Mucosa of stomach (tissue), 1 donor: ENCODE results near the gene SEMA4A.

Source experiments
- H3K27me3 ChIP-seq: one replicate; pipeline ENCODE4 v1.7.0; 2013; ENCODE audit warnings: mild to moderate bottlenecking, low read length; ENCODE audit not compliant: control insufficient read depth, insufficient read depth
- H3K36me3 ChIP-seq: one replicate; pipeline ENCODE4 v1.7.0; 2013; ENCODE audit warnings: low read length; ENCODE audit not compliant: control insufficient read depth, insufficient read depth
- H3K4me1 ChIP-seq: one replicate; pipeline ENCODE4 v1.7.0; 2013; ENCODE audit warnings: mild to moderate bottlenecking, low read length; ENCODE audit not compliant: control insufficient read depth, insufficient read depth
- H3K4me3 ChIP-seq: one replicate; pipeline ENCODE4 v1.7.0; 2013; ENCODE audit warnings: low read length
- H3K9ac ChIP-seq: one replicate; pipeline ENCODE4 v1.7.0; 2013; ENCODE audit warnings: mild to moderate bottlenecking, low read length, moderate library complexity
- H3K9me3 ChIP-seq: one replicate; pipeline ENCODE4 v1.7.0; 2013; ENCODE audit warnings: mild to moderate bottlenecking, low read length, moderate library complexity; ENCODE audit not compliant: control insufficient read depth
- donor health status: Pancreatic carcinoma.

The SEMA4A gene

GRCh38 chr1:156129687-156130577 lies 23.5 kb upstream of the SEMA4A start:
- Histone ChIP-seq H3K4me3 (no peak overlapping the region), H3K9me3 (no peaks in the 10 kb centered on the region), H3K27me3 (no peaks in the 10 kb centered on the region), H3K9ac (peak overlapping the region; percentile 67), H3K36me3 (peaks cover 14% of the 10 kb centered on the region), H3K4me1 (peaks cover 60% of the 10 kb centered on the region)

- H3K27me3 ChIP-seq = no peaks in the 10 kb centered on the region
- no peaks in the 10 kb centered on the region for H3K9me3 ChIP-seq
- peaks cover 19% of the 10 kb centered on the region for H3K36me3 ChIP-seq
- peak overlapping the region; percentile 67 for H3K9ac ChIP-seq
- peaks cover 54% of the 10 kb centered on the region for H3K4me1 ChIP-seq
- H3K4me3 ChIP-seq = no peak overlapping the region
Measured at GRCh38 chr1:156130578-156130942, 22.8 kb upstream of the SEMA4A start.

GRCh38 chr1:156134716-156135435 lies 18.5 kb upstream of the SEMA4A start:
- peaks cover 53% of the 10 kb centered on the region for H3K36me3 ChIP-seq
- H3K9ac ChIP-seq = no peak overlapping the region
- peaks cover 13% of the 10 kb centered on the region for H3K4me1 ChIP-seq
- no peaks in the 10 kb centered on the region for H3K9me3 ChIP-seq
- no peaks in the 10 kb centered on the region for H3K27me3 ChIP-seq
- no peak overlapping the region for H3K4me3 ChIP-seq

- Histone ChIP-seq H3K27me3 (no peaks in the 10 kb centered on the region), H3K4me1 (peaks cover 3% of the 10 kb centered on the region), H3K9ac (no peak overlapping the region), H3K36me3 (peaks cover 53% of the 10 kb centered on the region), H3K9me3 (no peaks in the 10 kb centered on the region), H3K4me3 (no peak overlapping the region)
Measured at GRCh38 chr1:156135930-156136871, 17.2 kb upstream of the SEMA4A start.

GRCh38 chr1:156136970-156137483 lies 16.4 kb upstream of the SEMA4A start:
- Histone ChIP-seq H3K36me3 (peaks cover 53% of the 10 kb centered on the region), H3K27me3 (no peaks in the 10 kb centered on the region), H3K9ac (no peak overlapping the region), H3K4me1 (peaks cover 3% of the 10 kb centered on the region), H3K4me3 (no peak overlapping the region), H3K9me3 (no peaks in the 10 kb centered on the region)

- Histone ChIP-seq H3K4me3 (no peak overlapping the region), H3K4me1 (peaks cover 3% of the 10 kb centered on the region), H3K9me3 (no peaks in the 10 kb centered on the region), H3K27me3 (no peaks in the 10 kb centered on the region), H3K36me3 (peaks cover 53% of the 10 kb centered on the region), H3K9ac (no peak overlapping the region)
Measured at GRCh38 chr1:156138458-156138867, 14.9 kb upstream of the SEMA4A start.

GRCh38 chr1:156140879-156141707 lies 12.3 kb upstream of the SEMA4A start:
- Histone ChIP-seq H3K9me3 (no peaks in the 10 kb centered on the region), H3K4me3 (no peak overlapping the region), H3K36me3 (peaks cover 29% of the 10 kb centered on the region), H3K9ac (no peak overlapping the region), H3K4me1 (peaks cover 3% of the 10 kb centered on the region), H3K27me3 (no peaks in the 10 kb centered on the region)

- Histone ChIP-seq H3K36me3 (peaks cover 4% of the 10 kb centered on the region), H3K27me3 (no peaks in the 10 kb centered on the region), H3K9me3 (no peaks in the 10 kb centered on the region), H3K4me1 (peaks cover 14% of the 10 kb centered on the region), H3K9ac (no peak overlapping the region), H3K4me3 (no peak overlapping the region)
Measured at GRCh38 chr1:156143765-156144489, 9.5 kb upstream of the SEMA4A start.

GRCh38 chr1:156144742-156145141 lies 8.6 kb upstream of the SEMA4A start:
- H3K4me1 ChIP-seq = peaks cover 14% of the 10 kb centered on the region
- no peak overlapping the region for H3K9ac ChIP-seq
- H3K36me3 ChIP-seq = no peaks in the 10 kb centered on the region
- peaks cover 6% of the 10 kb centered on the region for H3K27me3 ChIP-seq
- H3K9me3 ChIP-seq = no peaks in the 10 kb centered on the region
- H3K4me3 ChIP-seq = no peak overlapping the region

GRCh38 chr1:156145650-156146019 lies 7.8 kb upstream of the SEMA4A start:
- Histone ChIP-seq H3K36me3 (no peaks in the 10 kb centered on the region), H3K27me3 (peaks cover 6% of the 10 kb centered on the region), H3K9me3 (no peaks in the 10 kb centered on the region), H3K4me1 (peaks cover 14% of the 10 kb centered on the region), H3K9ac (no peak overlapping the region), H3K4me3 (no peak overlapping the region)
